ENCODE data around the gene LSAMP.
"Not testable (repeated sequence)": the region's sequence is repeated elsewhere in the genome, so short reads cannot be mapped to it uniquely, and the experiment has no call there.

Gene LSAMP

GRCh38 chr3:115784739-115785536, 660.3 kb downstream of the LSAMP start:
- no peak for DNase-seq

DNA sequence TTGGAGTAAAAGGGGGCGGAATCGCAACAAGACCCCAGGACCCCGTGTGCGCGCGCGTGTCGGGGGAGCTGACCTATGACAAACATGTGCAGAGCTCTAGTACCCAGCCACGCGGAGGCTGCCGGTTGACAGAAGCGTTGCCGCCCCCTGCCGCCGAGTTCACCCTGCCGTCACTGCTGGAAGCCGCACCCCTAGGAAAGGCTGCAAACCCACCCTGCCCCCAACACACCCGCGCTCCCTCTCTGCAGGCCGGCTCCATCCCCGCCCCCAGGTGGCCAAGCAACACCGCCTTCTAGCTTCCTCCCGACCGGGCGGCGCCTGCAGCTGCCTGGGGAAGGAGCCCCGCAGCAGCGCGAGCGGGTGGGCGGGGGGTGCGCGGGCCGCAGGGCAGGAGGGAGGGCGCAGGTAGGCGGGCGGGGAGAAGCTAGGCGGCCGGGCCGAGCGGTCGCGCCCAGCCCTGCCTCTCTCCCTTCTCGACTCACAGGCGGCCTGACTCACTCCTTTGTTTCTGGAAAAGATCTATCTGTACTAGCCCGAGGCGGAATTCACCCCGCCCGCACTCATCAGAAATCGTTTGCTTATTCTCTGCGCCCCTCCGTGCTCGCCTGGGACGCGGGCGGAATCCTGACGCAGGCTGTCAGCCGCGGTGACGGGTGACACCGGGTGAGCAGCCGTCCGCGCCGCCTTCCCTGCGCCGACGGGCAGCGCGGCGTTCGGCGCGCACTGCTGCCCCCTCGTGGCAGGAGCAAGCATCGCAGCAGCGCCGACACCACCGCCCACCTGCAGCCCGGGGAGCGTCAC, 661.1 kb downstream of the LSAMP start:
- DNase-seq = peak; percentile 82 to 84

DNA sequence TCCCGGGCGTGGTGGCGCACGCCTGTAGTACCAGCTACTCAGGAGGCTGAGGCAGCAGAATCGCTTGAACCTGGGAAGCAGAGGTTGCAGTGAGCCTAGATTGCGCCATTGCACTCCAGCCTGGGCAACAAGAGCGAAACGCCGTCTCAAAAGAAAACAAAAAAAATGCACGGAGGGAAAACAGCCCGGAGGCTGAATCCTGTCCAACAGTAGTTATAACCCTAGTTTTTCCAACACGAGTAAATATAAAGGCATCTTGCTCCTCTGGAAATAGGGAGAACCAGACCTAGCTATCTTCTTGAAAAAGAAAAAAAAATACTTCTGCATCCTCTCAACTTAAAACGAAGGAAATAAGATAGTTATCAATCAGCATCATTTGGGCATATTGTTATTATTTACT, 661.9 kb downstream of the LSAMP start:
- not testable (repeated sequence) for DNase-seq

DNA sequence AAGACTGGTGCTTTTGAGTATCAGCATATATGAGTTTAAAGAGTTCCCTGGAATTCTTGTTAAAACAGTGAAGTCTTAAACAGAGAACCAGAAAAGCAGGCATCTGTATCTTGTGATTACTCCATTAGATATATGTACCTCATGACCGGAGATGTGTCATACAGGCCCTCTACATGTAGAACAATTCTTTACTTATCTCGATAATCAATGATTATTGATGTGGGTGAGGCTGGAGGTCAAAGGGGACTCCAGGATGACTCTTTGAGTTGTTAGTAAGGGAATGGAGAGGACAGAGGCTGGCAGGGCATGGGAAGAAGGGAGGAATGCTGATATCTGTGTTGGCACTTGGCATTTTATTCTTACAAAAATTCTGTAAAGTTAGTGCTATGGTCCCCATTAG, 666.3 kb downstream of the LSAMP start:
- DNase-seq = no peak

DNA sequence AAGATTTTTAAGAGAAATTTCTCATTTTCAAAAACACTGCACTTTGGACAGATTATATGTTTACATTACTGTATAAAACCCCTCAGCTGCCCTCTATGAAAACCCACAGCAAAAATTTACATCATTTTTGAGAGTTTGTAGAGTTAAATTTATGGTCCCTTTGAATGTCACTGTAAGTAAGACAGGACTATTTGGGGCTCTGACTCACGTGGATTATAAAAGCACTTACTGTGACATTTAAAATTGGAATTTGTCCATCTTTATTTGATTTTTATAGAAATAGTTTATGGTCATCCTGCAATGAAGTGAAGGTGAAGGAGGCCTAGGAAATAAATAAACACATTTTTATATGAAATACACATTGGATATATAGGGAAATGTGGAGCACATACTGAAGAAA, 672.3 kb downstream of the LSAMP start:
- no peak for DNase-seq

GRCh38 chr3:115768661-115769060, 676.6 kb downstream of the LSAMP start:
- DNase-seq = no peak

DNA sequence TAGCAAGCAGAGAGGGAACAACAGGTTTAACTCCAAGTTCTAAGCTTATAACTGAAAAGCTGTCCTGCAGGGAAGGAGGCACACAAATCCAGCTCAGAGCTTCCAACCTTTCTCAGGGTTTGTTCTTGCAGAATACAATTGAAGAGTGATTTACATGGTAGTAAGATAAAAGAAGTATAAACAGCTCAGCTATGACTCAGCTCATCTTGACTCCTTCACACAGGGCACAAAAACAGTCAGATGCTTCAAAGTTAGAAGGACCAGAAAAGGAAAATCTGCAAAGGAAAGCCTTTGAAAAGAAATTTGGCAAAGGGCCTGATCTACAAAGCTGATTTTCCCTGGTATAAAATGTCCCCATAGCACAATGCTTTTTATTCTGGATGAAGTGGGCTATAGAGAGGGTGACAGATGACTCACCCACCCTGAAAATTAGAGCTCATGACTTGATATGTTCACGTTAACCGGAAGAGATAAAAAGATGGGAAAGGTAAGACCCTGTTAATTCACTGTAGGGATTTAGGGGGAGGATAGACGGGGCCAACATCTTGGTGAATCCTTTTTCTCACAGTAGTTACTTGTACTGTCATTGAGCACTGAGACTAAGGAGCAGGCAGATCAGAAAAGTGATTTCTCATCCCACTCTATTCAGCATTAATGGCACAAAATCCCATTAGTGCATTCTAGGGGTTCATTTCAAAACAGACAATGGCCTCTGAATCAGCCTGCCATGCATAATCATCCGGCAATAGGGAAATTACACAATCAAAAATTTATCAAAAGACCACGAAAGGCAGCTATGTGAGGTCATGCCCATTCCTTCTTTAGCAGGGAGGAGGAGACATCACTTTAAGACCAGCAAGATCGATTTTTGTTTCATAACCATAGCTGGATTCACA, 678.5 kb downstream of the LSAMP start:
- DNase-seq = no peak

- DNase-seq = no peak
These were observed 683.4 kb downstream of the LSAMP start for GRCh38 chr3:115761927-115762305.

GRCh38 chr3:115760716-115761115, 684.6 kb downstream of the LSAMP start:
- no peak for DNase-seq

- peak in 1 of 2 experiments; percentile 2 for DNase-seq
These were observed 687.1 kb downstream of the LSAMP start for GRCh38 chr3:115758076-115758763.

- DNase-seq = not testable (repeated sequence)
These were observed 692.3 kb downstream of the LSAMP start for GRCh38 chr3:115752978-115753377.
